GM23338 (cell line): ENCODE results near the gene KRTAP5-2. TPM values are rescaled to one million over a fixed set of nuclear protein-coding genes. Genes with fewer than 3 reads are reported as not detected.

Source experiments
- ATAC-seq: fragments of 200-7000 bp; cut with Tn5 transposase; 3 replicates; pipeline ENCODE4 v1.9.1; 2020
- DNase-seq: peaks from one replicate; pipeline ENCODE4 v3.0.0-alpha.2; 2015; ENCODE audit warnings: low spot score
- H2AFZ ChIP-seq: fragments of 200-600 bp; sonication (generic); 2 replicates; pipeline ENCODE4 v1.8.0; 2016; ENCODE audit warnings: antibody characterized with exemption, mild to moderate bottlenecking, moderate library complexity
- H3F3A ChIP-seq: fragments of 200-600 bp; sonication (generic); replicated peaks from 2 replicates; pipeline ENCODE4 v1.8.0; 2017; ENCODE audit warnings: antibody characterized with exemption, mixed run types, low read depth
- H3K27ac ChIP-seq: fragments of 200-600 bp; sonication (generic); 2 replicates; pipeline ENCODE4 v1.6.1; 2016; ENCODE audit warnings: low read depth
- H3K27me3 ChIP-seq: fragments of 200-600 bp; sonication (generic); 2 replicates; pipeline ENCODE4 v1.8.0; 2016; ENCODE audit warnings: mild to moderate bottlenecking, mixed run types, moderate library complexity; ENCODE audit not compliant: insufficient read depth
- H3K36me3 ChIP-seq: fragments of 200-600 bp; sonication (generic); 2 replicates; pipeline ENCODE4 v1.8.0; 2016; ENCODE audit warnings: mild to moderate bottlenecking; ENCODE audit not compliant: insufficient read depth
- H3K4me1 ChIP-seq: fragments of 200-600 bp; sonication (generic); 2 replicates; pipeline ENCODE4 v1.8.0; 2016; ENCODE audit warnings: mild to moderate bottlenecking, moderate library complexity; ENCODE audit not compliant: insufficient read depth
- H3K4me2 ChIP-seq: fragments of 200-600 bp; sonication (generic); 2 replicates; pipeline ENCODE4 v1.7.1; 2017; ENCODE audit warnings: mixed run types
- H3K4me3 ChIP-seq: fragments of 200-600 bp; sonication (generic); 2 replicates; pipeline ENCODE4 v1.6.1; 2016; ENCODE audit warnings: mixed run types
- H3K79me2 ChIP-seq: fragments of 200-600 bp; sonication (generic); replicated peaks from 2 replicates; pipeline ENCODE4 v1.8.0; 2017; ENCODE audit warnings: mild to moderate bottlenecking; ENCODE audit not compliant: insufficient read depth
- H3K9me2 ChIP-seq: fragments of 200-600 bp; sonication (generic); 2 replicates; pipeline ENCODE4 v1.8.0; 2017; ENCODE audit not compliant: insufficient read depth
- H4K20me1 ChIP-seq: fragments of 200-600 bp; sonication (generic); replicated peaks from 2 replicates; pipeline ENCODE4 v1.8.0; 2017; ENCODE audit warnings: mild to moderate bottlenecking; ENCODE audit not compliant: insufficient read depth
- H3K27ac Mint-ChIP-seq: 2 replicates; pipeline ENCODE4 v1.8.0; 2020; ENCODE audit warnings: inconsistent platforms, mild to moderate bottlenecking, moderate library complexity, mixed read lengths
- H3K27me3 Mint-ChIP-seq: 3 replicates; pipeline ENCODE4 v1.8.0; 2022; ENCODE audit warnings: low read depth, mild to moderate bottlenecking, moderate library complexity, mixed read lengths, inconsistent platforms; ENCODE audit not compliant: insufficient read depth, poor library complexity
- H3K36me3 Mint-ChIP-seq: 3 replicates; pipeline ENCODE4 v1.8.0; 2021; ENCODE audit warnings: low read depth, mild to moderate bottlenecking, inconsistent platforms, moderate library complexity, mixed read lengths
- H3K4me1 Mint-ChIP-seq: 3 replicates; pipeline ENCODE4 v1.8.0; 2020; ENCODE audit warnings: mild to moderate bottlenecking, inconsistent platforms, mixed read lengths
- H3K4me3 Mint-ChIP-seq: 3 replicates; pipeline ENCODE4 v1.8.0; 2021; ENCODE audit warnings: moderate library complexity, mild to moderate bottlenecking, inconsistent platforms, mixed read lengths
- H3K9me3 Mint-ChIP-seq: 3 replicates; pipeline ENCODE4 v1.8.0; 2020; ENCODE audit warnings: moderate library complexity, mild to moderate bottlenecking, inconsistent platforms, mixed read lengths
- CREB1 ChIP-seq: fragments of 250-450 bp; sonication (Bioruptor Pico); IDR thresholded peaks from 2 replicates; pipeline ENCODE4 v1.5.0; 2020; ENCODE audit warnings: low read depth, mild to moderate bottlenecking, moderate library complexity
- EZH2 ChIP-seq: fragments of 200-600 bp; sonication (generic); IDR thresholded peaks from one replicate; pipeline ENCODE4 v1.8.0; 2017; ENCODE audit warnings: antibody characterized with exemption, mild to moderate bottlenecking, low read depth; ENCODE audit not compliant: unreplicated experiment
- JUNB ChIP-seq: IDR thresholded peaks from one replicate; pipeline ENCODE4 v1.6.1; 2016; ENCODE audit warnings: antibody characterized with exemption; ENCODE audit not compliant: unreplicated experiment
- NANOG ChIP-seq: IDR thresholded peaks from 2 replicates; pipeline ENCODE4 v1.6.1; 2016; ENCODE audit warnings: antibody characterized with exemption, borderline replicate concordance
- polyA plus RNA-seq: library from polyadenylated mRNA; unstranded; fragments of >200 nt; fragmentation: Nextera tagmentation; extraction: Ambion mirVana; gene quantifications from 2 replicates; pipeline ENCODE4 v1.2.1, GENCODE V29; 2016
- total RNA-seq: library from RNA; depleted of rRNA; stranded (reverse); fragments of >200 nt; shearing (Covaris generic); gene quantifications from 2 replicates; pipeline ENCODE4 v1.2.3, GENCODE V29; 2014
- TF ChIP-seq, protein P1 (sequence below), 2 experiments: fragments of 200-600 bp in 1 of 2; sonication (generic) in 1 of 2; conservative IDR thresholded peaks; 2 replicates each; pipeline versions ENCODE4 v1.5.1 to v1.6.1; 2016 to 2017; ENCODE audit warnings: antibody characterized with exemption in 2 of 2, low read depth in 2 of 2, mild to moderate bottlenecking in 2 of 2, moderate library complexity in 1 of 2

KRTAP5-2 gene
- total and polyA plus RNA-seq, 2 experiments from 2014 or later: not detected

DNA sequence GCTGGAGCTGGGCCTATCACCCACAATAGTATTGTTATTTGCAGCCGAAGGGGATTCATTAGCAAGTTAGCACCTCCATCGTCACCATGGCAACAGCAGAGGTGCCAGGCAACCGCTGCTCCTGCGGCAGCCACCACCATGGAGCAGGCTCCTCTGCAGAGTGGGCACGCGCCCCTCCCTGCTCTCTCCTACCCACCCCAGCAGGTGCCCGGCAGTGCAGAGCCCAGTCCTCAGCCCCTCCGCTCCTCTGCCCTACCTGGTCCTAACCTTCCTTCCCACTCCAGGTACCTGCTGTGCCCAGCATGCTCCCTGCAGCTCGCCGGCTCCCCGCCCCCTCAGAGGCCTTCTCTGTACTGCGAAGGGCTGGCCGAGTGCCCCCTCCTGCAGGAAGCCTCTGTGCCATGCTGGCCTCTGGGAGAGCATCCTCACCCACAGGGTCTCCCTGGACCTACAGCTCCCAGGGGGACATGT lies 29.6 kb downstream of the KRTAP5-2 start:
- no peak overlapping the region for H2AFZ ChIP-seq
- ATAC-seq (peak; percentile 29), DNase-seq (peak; percentile 91)
- H3K4me1 ChIP-seq: peaks cover 32% of the 10 kb centered on the region
- peak overlapping the region; percentile 64 for H3K4me2 ChIP-seq
- H3K27ac ChIP-seq: no peak overlapping the region
- Mint-ChIP-seq H3K9me3 (no peaks in the 10 kb centered on the region), H3K4me3 (peak overlapping the region; percentile 27; the same call in 1 of the 3 replicates), H3K36me3 (no peaks in the 10 kb centered on the region), H3K27ac (no peak overlapping the region), H3K4me1 (peaks cover 21% of the 10 kb centered on the region), H3K27me3 (peaks cover 32% of the 10 kb centered on the region)
- H4K20me1 ChIP-seq: no peaks in the 10 kb centered on the region
- H3K79me2 ChIP-seq: no peaks in the 10 kb centered on the region
- no peaks in the 10 kb centered on the region for H3K9me2 ChIP-seq
- peak overlapping the region; percentile 30; the same call in 1 of the 2 replicates for H3K4me3 ChIP-seq
- peaks cover 5% of the 10 kb centered on the region; the same call in 1 of the 2 replicates for H3F3A ChIP-seq
- H3K36me3 ChIP-seq: no peaks in the 10 kb centered on the region
- no peak for TF ChIP-seq NANOG
- TF ChIP-seq, protein P1, sequence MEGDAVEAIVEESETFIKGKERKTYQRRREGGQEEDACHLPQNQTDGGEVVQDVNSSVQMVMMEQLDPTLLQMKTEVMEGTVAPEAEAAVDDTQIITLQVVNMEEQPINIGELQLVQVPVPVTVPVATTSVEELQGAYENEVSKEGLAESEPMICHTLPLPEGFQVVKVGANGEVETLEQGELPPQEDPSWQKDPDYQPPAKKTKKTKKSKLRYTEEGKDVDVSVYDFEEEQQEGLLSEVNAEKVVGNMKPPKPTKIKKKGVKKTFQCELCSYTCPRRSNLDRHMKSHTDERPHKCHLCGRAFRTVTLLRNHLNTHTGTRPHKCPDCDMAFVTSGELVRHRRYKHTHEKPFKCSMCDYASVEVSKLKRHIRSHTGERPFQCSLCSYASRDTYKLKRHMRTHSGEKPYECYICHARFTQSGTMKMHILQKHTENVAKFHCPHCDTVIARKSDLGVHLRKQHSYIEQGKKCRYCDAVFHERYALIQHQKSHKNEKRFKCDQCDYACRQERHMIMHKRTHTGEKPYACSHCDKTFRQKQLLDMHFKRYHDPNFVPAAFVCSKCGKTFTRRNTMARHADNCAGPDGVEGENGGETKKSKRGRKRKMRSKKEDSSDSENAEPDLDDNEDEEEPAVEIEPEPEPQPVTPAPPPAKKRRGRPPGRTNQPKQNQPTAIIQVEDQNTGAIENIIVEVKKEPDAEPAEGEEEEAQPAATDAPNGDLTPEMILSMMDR (conservative IDR thresholded peaks at IDR 0.05; ENCODE audit: low read depth in 2 of 2): no peak
- peaks cover 39% of the 10 kb centered on the region for H3K27me3 ChIP-seq

DNA sequence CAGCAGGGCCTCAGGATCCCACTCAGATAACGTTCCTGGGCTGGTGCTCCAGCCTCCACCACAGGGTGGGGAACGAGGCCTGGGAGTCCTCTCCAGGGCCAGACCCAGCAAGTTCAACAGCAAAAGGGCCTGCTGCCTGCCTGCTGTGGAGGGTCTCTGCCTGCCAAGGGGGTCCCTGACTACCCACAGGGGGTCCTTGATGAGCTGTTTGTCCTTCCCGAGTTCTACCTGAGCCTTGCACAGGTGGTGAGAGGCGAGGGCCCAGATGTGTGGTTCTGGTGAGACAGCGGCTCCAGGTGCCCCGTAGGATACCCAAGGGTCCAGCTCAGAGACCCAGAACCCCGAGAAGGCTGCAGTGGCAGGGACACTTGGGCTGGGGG lies 30.4 kb downstream of the KRTAP5-2 start:
- no peaks in the 10 kb centered on the region for H3K9me2 ChIP-seq
- H3K27me3 Mint-ChIP-seq: peaks cover 25% of the 10 kb centered on the region
- H3F3A ChIP-seq: peaks cover 5% of the 10 kb centered on the region; the same call in 1 of the 2 replicates
- TF ChIP-seq EZH2: no peak
- no peak for TF ChIP-seq NANOG
- H3K4me2 ChIP-seq: peak overlapping the region; percentile 64; the same call in 1 of the 2 replicates
- H2AFZ ChIP-seq: no peak overlapping the region
- H3K36me3 Mint-ChIP-seq: no peaks in the 10 kb centered on the region
- peaks cover 27% of the 10 kb centered on the region for H3K4me1 ChIP-seq
- no peak overlapping the region for H3K4me3 ChIP-seq
- no peaks in the 10 kb centered on the region for H3K9me3 Mint-ChIP-seq
- no peak for ATAC-seq
- no peaks in the 10 kb centered on the region for H3K79me2 ChIP-seq
- no peaks in the 10 kb centered on the region for H3K36me3 ChIP-seq
- H3K4me1 Mint-ChIP-seq: peaks cover 21% of the 10 kb centered on the region
- no peaks in the 10 kb centered on the region for H4K20me1 ChIP-seq
- H3K4me3 Mint-ChIP-seq: no peak overlapping the region
- no peak for DNase-seq
- no peak overlapping the region for H3K27ac ChIP-seq
- H3K27ac Mint-ChIP-seq: no peak overlapping the region
- peaks cover 31% of the 10 kb centered on the region for H3K27me3 ChIP-seq

DNA sequence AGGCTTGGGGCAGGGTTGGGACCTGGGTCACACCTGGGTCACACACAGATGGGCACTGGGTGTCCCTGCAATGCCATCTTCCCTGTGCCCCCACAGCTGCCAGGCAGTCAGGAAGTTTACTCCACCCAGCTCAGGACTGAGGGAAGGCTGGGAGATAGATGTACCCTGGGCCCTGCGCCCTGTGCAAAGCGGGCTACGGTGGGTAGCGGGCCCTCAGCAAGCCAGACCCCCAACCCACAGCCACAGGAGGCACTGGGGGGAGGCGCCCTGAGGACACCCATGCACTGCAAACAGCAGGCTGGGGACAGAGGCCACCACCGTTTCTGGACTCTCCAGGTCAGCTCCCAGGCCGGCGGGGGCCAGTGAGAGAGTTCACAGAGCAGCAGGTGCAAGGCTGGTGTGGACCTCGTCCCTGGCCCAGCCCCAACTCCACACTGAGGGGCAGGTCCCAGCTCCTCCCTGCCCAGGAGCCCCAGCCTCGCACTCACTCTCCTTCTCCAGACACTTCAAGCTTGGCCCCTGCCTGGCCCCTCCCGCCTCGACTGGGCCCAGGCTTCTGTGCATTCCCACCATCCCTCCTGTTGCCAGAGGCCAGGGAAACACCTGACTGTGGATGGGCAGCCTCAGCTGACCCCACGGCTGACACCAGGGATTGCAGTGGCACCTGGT lies 30.9 kb downstream of the KRTAP5-2 start:
- Mint-ChIP-seq H3K27ac (no peak overlapping the region), H3K27me3 (peaks cover 23% of the 10 kb centered on the region), H3K4me1 (peaks cover 21% of the 10 kb centered on the region), H3K9me3 (no peaks in the 10 kb centered on the region), H3K36me3 (no peaks in the 10 kb centered on the region), H3K4me3 (no peak overlapping the region)
- peaks cover 27% of the 10 kb centered on the region for H3K27me3 ChIP-seq
- ATAC-seq: no peak
- TF ChIP-seq CREB1 (no peak), JUNB (no peak)
- TF ChIP-seq, protein P1 (conservative IDR thresholded peaks at IDR 0.05; ENCODE audit: low read depth in 2 of 2): 0 out of 4 replicates have a peak, but pooled peaks of 1 of the 2 experiments have one; percentile 11
- no peak overlapping the region for H2AFZ ChIP-seq
- DNase-seq: no peak
- no peaks in the 10 kb centered on the region for H3K9me2 ChIP-seq
- no peak overlapping the region for H3K4me3 ChIP-seq
- no peaks in the 10 kb centered on the region for H3K36me3 ChIP-seq
- no peak overlapping the region for H3K27ac ChIP-seq
- peaks cover 27% of the 10 kb centered on the region for H3K4me1 ChIP-seq
- H4K20me1 ChIP-seq: no peaks in the 10 kb centered on the region
- no peak overlapping the region for H3K4me2 ChIP-seq
- H3F3A ChIP-seq: peaks cover 5% of the 10 kb centered on the region; the same call in 1 of the 2 replicates
- no peaks in the 10 kb centered on the region for H3K79me2 ChIP-seq
